NCI-H187 treated with DMSO at 0.1 percent for 48 hours (cell line): ENCODE results near the gene GARS1.
"Not testable (repeated sequence)": the region's sequence is repeated elsewhere in the genome, so short reads cannot be mapped to it uniquely, and the experiment has no call there.

Experiments used
- DNase-seq: peaks from one replicate; lab custom pipeline; 2025; lab: John Stamatoyannopoulos, UW

Gene GARS1

GRCh38 chr7:30594540-30595435, at the start of gene GARS1:
Gene GARS1 (plus strand): TSS chr7:30594878. CDS start chr7:30594922, 44 bp downstream.
- DNase-seq, result no peak

GRCh38 chr7:30545791-30546555, 48.7 kb upstream of the GARS1 start:
- no peak for DNase-seq

- DNase-seq, result no peak
Measured at GRCh38 chr7:30546596-30546995, 48.1 kb upstream of the GARS1 start.

- DNase-seq, result no peak
Measured at GRCh38 chr7:30548845-30549244, 45.8 kb upstream of the GARS1 start.

- DNase-seq, result no peak
Measured at GRCh38 chr7:30549931-30550493, 44.7 kb upstream of the GARS1 start.

GRCh38 chr7:30552330-30552729, 42.3 kb upstream of the GARS1 start:
- DNase-seq, result no peak

GRCh38 chr7:30553141-30553540, 41.5 kb upstream of the GARS1 start:
- no peak for DNase-seq

GRCh38 chr7:30553546-30553945, 41.1 kb upstream of the GARS1 start:
- DNase-seq, result no peak

GRCh38 chr7:30555525-30555924, 39.2 kb upstream of the GARS1 start:
- no peak for DNase-seq

- DNase-seq, result no peak
Measured at GRCh38 chr7:30556840-30557239, 37.8 kb upstream of the GARS1 start.

- DNase-seq, result no peak
Measured at GRCh38 chr7:30557245-30557644, 37.4 kb upstream of the GARS1 start.

GRCh38 chr7:30559611-30560010, 35.1 kb upstream of the GARS1 start:
- DNase-seq, result no peak

- no peak for DNase-seq
Measured at GRCh38 chr7:30561389-30561788, 33.3 kb upstream of the GARS1 start.

- no peak for DNase-seq
Measured at GRCh38 chr7:30562498-30562897, 32.2 kb upstream of the GARS1 start.

GRCh38 chr7:30562909-30563308, 31.8 kb upstream of the GARS1 start:
- no peak for DNase-seq

GRCh38 chr7:30563326-30563942, 31.2 kb upstream of the GARS1 start:
- DNase-seq, result no peak

- DNase-seq, result peak; percentile 47
Measured at GRCh38 chr7:30564243-30564892, 30.3 kb upstream of the GARS1 start.

- DNase-seq, result no peak
Measured at GRCh38 chr7:30566596-30566995, 28.1 kb upstream of the GARS1 start.

GRCh38 chr7:30567081-30567480, 27.6 kb upstream of the GARS1 start:
- DNase-seq, result no peak

- not testable (repeated sequence) for DNase-seq
Measured at GRCh38 chr7:30570238-30570637, 24.4 kb upstream of the GARS1 start.

- no peak for DNase-seq
Measured at GRCh38 chr7:30572212-30572841, 22.4 kb upstream of the GARS1 start.
